ENCODE measurements around the gene OLAH. TPM values are rescaled to one million over a fixed set of nuclear protein-coding genes. Genes with fewer than 3 reads are reported as not detected.

OLAH gene
- total RNA-seq, 1 donor from 2014 or later, result not detected

DNA sequence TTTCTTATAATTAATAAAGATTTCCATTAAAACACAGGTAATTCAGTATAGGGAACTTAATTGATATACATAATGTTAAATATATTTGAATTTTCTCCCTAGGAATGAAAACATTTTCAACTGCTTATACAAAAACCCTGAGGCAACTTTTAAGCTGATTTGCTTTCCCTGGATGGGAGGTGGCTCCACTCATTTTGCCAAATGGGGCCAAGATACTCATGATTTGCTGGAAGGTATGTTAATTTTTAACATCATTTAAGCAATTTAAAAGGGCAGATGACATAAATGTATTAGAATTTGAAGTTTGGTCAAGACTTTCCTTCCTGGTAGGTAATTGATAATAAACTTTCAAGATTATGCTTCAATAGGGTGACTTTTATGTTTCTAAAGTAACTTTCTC, 5.8 kb downstream of the OLAH start:
- FAIRE-seq, result no peak
- no peak for DNase-seq (ENCODE audit: low read depth)
- Mint-ChIP-seq H3K27ac (ENCODE audit: unreplicated experiment) (no peak overlapping the region), H3K4me1 (ENCODE audit: low read depth, unreplicated experiment) (no peaks in the 10 kb centered on the region), H3K4me3 (ENCODE audit: unreplicated experiment) (no peak overlapping the region), H3K9me3 (ENCODE audit: unreplicated experiment) (no peaks in the 10 kb centered on the region), H3K27me3 (ENCODE audit: low read depth, unreplicated experiment) (no peaks in the 10 kb centered on the region), H3K36me3 (ENCODE audit: low read depth, unreplicated experiment) (no peaks in the 10 kb centered on the region)
- Histone ChIP-seq H3K27me3 (ENCODE audit: insufficient read depth, low read length) (no peaks in the 10 kb centered on the region), H3K9ac (ENCODE audit: low read length) (no peak overlapping the region), H3K4me1 (ENCODE audit: insufficient read depth, low read length) (peaks cover 4% of the 10 kb centered on the region), H3K4me3 (ENCODE audit: insufficient read depth, low read depth, low read length) (no peak overlapping the region), H3K36me3 (ENCODE audit: insufficient read depth, low read length) (no peaks in the 10 kb centered on the region), H3K27ac (ENCODE audit: low read depth, low read length) (no peak overlapping the region), H2AFZ (ENCODE audit: low read depth, low read length) (no peak overlapping the region), H3K4me2 (ENCODE audit: low read length) (no peak overlapping the region), H4K20me1 (ENCODE audit: insufficient read depth, low read length) (no peaks in the 10 kb centered on the region), H3K9me3 (ENCODE audit: insufficient read depth, low read depth, low read length) (no peaks in the 10 kb centered on the region), H3K79me2 (ENCODE audit: insufficient read depth, low read length) (no peaks in the 10 kb centered on the region)
- TF ChIP-seq EZH2 (IDR thresholded peaks at IDR 0.05; ENCODE audit: insufficient read depth, low read length), result no peak
- no peak for TF ChIP-seq CTCF (IDR thresholded peaks at IDR 0.05; ENCODE audit: insufficient read depth, low read depth, low read length)

DNA sequence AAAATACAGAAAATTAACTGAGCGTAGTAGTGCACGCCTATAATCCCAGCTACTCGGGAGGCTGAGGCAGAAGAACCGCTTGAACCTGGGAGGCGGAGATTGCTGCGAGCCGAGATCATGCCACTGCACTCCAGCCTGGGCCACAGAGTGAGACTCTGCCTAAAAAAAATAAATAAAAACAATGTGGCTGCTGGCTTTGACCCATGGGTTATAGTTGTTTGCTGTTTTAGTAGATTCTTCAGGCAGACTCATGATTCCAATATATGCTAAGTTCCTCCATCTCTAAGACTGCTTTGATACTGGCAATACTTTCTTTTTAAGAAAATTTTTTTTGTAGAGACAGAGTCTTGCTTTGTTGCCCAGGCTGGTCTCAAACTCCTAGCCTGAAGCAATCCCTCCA, 8.4 kb downstream of the OLAH start:
- H3K4me3 ChIP-seq (ENCODE audit: insufficient read depth, low read depth, low read length), result no peak overlapping the region
- H3K27ac Mint-ChIP-seq (ENCODE audit: unreplicated experiment), result no peak overlapping the region
- no peak overlapping the region for H2AFZ ChIP-seq (ENCODE audit: low read depth, low read length)
- no peaks in the 10 kb centered on the region for H3K36me3 Mint-ChIP-seq (ENCODE audit: low read depth, unreplicated experiment)
- H3K27me3 Mint-ChIP-seq (ENCODE audit: low read depth, unreplicated experiment), result peaks cover 2% of the 10 kb centered on the region
- H3K79me2 ChIP-seq (ENCODE audit: insufficient read depth, low read length), result no peaks in the 10 kb centered on the region
- DNase-seq (ENCODE audit: low read depth), result no peak
- H3K4me3 Mint-ChIP-seq (ENCODE audit: unreplicated experiment), result no peak overlapping the region
- H3K4me1 ChIP-seq (ENCODE audit: insufficient read depth, low read length), result no peaks in the 10 kb centered on the region
- H3K9me3 ChIP-seq (ENCODE audit: insufficient read depth, low read depth, low read length), result no peaks in the 10 kb centered on the region
- no peaks in the 10 kb centered on the region for H3K27me3 ChIP-seq (ENCODE audit: insufficient read depth, low read length)
- no peak overlapping the region for H3K9ac ChIP-seq (ENCODE audit: low read length)
- TF ChIP-seq EZH2 (IDR thresholded peaks at IDR 0.05; ENCODE audit: insufficient read depth, low read length) (no peak), CTCF (IDR thresholded peaks at IDR 0.05; ENCODE audit: insufficient read depth, low read depth, low read length) (no peak)
- no peak for FAIRE-seq
- H3K4me2 ChIP-seq (ENCODE audit: low read length), result no peak overlapping the region
- H4K20me1 ChIP-seq (ENCODE audit: insufficient read depth, low read length), result no peaks in the 10 kb centered on the region
- H3K9me3 Mint-ChIP-seq (ENCODE audit: unreplicated experiment), result no peaks in the 10 kb centered on the region
- no peak overlapping the region for H3K27ac ChIP-seq (ENCODE audit: low read depth, low read length)
- no peaks in the 10 kb centered on the region for H3K36me3 ChIP-seq (ENCODE audit: insufficient read depth, low read length)
- H3K4me1 Mint-ChIP-seq (ENCODE audit: low read depth, unreplicated experiment), result no peaks in the 10 kb centered on the region

GRCh38 chr10:15053061-15053460, 9.3 kb downstream of the OLAH start:
- H2AFZ ChIP-seq (ENCODE audit: low read depth, low read length), result no peak overlapping the region
- TF ChIP-seq EZH2 (IDR thresholded peaks at IDR 0.05; ENCODE audit: insufficient read depth, low read length), result no peak
- no peak for TF ChIP-seq CTCF (IDR thresholded peaks at IDR 0.05; ENCODE audit: insufficient read depth, low read depth, low read length)
- H4K20me1 ChIP-seq (ENCODE audit: insufficient read depth, low read length), result no peaks in the 10 kb centered on the region

More at GRCh38 chr10:15053061-15053460, 9.3 kb downstream of the OLAH start:
- Histone ChIP-seq H3K9ac (ENCODE audit: low read length) (no peak overlapping the region), H3K36me3 (ENCODE audit: insufficient read depth, low read length) (no peaks in the 10 kb centered on the region), H3K4me1 (ENCODE audit: insufficient read depth, low read length) (no peaks in the 10 kb centered on the region), H3K9me3 (ENCODE audit: insufficient read depth, low read depth, low read length) (no peaks in the 10 kb centered on the region), H3K4me2 (ENCODE audit: low read length) (no peak overlapping the region), H3K27ac (ENCODE audit: low read depth, low read length) (no peak overlapping the region), H3K27me3 (ENCODE audit: insufficient read depth, low read length) (no peaks in the 10 kb centered on the region), H3K4me3 (ENCODE audit: insufficient read depth, low read depth, low read length) (no peak overlapping the region), H3K79me2 (ENCODE audit: insufficient read depth, low read length) (no peaks in the 10 kb centered on the region)
- FAIRE-seq, result no peak
- H3K36me3 Mint-ChIP-seq (ENCODE audit: low read depth, unreplicated experiment), result no peaks in the 10 kb centered on the region
- no peak for DNase-seq (ENCODE audit: low read depth)
- peaks cover 2% of the 10 kb centered on the region for H3K27me3 Mint-ChIP-seq (ENCODE audit: low read depth, unreplicated experiment)
- no peaks in the 10 kb centered on the region for H3K4me1 Mint-ChIP-seq (ENCODE audit: low read depth, unreplicated experiment)
- no peaks in the 10 kb centered on the region for H3K9me3 Mint-ChIP-seq (ENCODE audit: unreplicated experiment)
- H3K27ac Mint-ChIP-seq (ENCODE audit: unreplicated experiment), result no peak overlapping the region
- H3K4me3 Mint-ChIP-seq (ENCODE audit: unreplicated experiment), result no peak overlapping the region
